ENCODE data around the gene MRM2.

Gene MRM2

DNA sequence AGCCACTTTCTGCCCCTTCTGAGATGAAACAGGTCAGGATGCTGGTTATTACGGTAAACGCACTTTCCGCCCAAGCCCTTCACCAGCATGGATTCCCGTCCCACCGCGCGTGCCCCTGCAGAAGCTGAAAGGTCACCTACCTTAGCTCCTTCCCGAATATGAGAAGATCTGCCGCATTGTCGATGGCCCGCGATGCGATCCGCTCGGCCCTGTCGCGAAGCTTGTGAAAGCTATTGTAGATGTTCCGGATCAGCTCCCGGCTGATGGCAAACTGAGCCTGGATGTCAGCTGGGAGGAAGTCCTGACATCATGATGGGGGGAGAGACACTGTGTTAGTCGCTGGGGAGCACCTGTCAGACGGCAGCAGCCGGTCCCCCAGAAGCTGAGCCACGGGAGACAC is 22.2 kb upstream of the MRM2 start:
- no peak for DNase-seq

DNA sequence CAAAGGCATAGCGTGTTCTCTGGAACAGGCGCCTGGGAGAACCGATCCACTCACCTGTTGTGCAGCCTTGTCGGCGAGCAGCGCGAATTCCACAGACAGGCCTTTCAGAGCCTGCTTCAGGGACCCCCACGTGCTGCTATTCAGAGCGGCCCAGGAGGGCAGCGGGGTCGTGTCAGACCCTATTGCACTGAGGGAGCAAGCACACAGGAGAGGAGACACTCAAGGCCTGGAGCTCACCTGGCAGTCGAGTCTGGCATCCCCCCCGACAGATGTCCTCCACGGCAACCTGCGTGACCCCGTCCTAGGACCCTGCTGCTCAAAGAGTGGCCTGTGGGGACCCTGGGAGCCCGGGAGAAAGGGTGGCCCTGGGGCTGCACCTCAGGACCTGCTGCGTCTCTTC is 21.2 kb upstream of the MRM2 start:
- no peak for DNase-seq

DNA sequence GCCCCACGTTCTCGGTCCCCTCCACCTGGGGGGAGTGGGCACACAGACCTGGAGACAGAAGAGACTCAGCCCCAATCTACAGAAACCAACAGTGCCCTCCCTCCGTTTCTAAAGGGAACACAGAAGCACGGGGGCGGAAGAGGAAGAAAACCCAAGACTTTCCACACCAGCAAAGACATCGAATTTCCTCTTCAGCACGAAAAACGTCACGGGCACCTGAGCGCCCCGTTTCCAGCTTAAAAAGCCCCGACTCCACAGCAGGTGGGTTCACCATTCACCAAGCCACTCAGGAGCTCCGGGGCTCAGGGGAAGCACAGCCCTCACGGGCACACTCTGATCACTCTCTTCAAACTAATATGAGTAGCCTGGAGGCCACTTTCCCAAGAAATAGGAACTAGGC is 19.6 kb upstream of the MRM2 start:
- no peak for DNase-seq

DNA sequence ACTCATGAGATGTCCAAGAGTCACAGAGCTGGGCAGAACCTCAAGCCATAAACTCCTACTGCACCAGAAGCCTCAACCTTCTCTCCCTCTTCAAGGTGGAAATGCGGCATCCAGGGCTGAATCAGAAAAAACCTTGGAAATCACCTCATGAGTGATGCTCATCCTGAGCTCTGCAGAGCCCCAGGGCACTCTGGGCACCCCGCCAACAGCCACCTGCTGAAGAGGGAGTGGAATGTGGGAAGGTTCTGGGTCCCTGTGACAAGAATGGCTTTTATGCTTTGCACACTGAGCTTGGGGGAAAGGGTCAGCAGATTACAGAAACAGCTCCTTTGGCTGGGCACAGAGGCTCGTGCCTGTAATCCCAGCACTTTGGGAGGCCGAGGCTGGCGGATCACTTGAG is 18.8 kb upstream of the MRM2 start:
- DNase-seq, result no peak

DNA sequence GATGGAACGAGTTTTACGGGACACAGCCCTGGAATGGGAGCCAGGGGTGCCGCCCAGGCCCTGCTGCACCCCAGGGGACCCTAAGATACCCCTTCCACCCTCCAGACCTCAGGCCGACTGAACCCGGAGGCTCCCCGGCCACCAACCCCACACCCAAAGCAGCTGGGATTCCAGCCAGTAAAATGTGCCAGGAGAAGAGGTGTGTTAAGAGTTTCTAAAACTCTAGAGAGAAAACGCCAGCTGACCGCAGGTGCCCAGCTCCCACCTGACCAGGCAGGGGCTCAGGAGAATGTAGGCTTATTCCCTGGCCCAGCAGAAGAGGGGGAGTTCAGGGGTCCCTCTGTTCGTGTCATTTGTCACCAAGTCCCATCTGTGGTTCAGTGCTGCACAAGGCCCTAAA is 17.5 kb upstream of the MRM2 start:
- DNase-seq, result no peak

DNA sequence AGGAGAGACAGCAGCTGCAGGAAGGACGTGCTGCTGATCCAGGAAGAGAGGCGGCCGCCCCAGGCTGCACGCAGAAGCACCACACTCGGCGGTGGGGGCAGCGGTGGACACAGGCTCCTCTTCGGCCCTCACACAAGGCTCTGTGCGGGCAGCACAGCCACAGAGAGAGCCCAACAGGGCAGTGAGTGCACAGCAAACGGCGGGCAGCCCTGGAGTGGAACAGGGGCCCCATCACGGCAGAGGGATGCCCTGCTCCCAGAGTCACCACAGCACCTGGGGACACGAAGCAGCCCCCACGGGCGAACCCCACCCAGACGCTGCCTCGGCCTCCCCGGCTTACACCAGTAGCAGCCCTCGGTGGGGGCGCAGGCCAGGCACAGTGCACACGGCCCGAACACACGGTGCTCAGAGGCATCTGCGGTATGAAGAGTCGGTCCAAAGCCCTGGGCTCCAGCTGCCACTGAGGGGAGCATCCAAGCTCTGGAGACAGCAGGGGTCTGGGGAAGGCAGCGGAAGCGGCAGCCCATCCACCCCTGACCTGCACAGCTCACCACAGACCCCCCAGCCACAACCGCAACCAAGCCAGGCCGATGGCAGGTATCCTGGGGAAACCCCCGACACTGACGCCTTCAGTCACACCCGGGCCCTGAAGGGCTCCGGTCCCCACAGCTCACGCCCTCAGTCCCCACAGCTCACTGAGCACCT is 16.8 kb upstream of the MRM2 start:
- DNase-seq, result no peak

DNA sequence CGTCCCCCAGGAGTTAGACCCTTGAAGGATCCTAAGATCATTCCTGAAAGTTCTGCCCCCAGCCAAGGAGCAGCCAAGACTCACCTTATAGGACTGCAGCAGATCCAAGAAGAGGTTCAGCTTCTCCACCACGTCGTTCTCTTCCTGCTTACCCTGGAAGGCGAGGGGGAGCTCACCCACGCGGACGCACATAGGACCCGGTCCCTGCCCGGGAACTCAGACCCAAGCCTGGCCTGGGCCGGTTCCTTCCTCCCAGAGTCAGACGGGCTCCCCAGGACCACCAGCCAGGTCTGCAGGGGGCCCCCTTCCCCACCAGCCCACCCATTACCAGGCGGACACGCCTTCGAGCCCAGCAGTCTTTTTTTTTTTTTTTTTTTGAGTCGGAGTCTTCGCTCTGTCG is 15.6 kb upstream of the MRM2 start:
- DNase-seq, result no peak

DNA sequence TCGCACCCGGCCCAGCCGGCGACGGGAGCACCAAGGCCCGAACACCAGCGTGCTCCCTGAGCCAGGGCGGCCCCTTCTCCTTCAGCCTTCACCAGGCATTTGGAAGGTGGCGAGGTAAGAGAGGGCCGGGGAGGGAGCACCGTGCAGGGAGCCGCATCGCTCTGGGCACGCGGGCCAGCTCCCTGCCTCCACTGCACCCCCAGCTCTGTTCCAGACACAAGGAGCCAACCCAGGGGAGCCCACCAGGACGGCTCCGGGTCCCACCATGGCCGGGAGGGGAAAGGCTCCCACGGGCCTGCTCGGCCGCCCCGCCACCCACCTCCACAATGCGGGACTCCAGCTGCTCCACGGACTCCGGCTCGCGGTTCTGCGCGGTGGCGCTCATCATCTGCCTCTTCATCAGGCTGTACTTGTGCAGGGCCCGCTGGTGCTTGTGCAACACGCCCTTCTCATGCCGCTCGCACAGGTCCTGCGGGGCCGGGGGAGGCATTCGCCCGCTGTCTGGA is 15.1 kb upstream of the MRM2 start:
- no peak for DNase-seq

DNA sequence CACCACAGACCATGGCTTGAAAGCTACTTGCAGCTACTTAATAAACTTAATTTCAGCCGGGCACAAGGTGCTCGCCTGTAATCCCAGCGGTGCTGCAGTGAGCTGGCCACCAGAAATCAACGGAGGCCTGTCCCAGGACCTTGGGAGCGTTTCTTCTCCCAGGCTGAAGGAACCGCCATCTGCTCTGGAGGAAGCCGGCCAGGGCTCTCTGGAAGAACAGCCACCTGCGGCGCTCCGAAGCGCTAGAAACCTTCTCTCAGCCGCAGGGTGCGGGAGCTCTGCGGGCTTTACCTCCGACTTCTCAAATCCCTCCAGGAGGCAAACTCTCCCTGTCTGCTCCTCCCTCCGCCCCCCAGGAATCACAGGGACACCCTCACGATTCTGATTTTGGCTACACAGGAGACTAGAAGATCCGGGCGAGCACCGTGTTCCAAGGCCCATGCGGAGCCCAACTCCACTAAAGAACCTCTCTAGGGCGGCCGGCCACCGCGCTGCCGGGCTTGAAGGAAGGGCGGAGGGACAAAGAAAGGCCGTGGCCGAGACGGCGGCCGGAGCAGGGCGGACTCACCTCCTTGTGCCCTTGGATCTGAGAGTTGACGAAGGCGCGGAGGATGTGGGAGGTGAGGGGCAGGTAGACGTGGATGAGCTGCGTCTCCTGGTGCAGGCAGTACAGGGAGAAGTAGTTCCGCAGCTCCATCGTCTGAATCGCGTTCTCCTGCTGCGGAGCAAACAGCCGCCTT is 14.5 kb upstream of the MRM2 start:
- no peak for DNase-seq

DNA sequence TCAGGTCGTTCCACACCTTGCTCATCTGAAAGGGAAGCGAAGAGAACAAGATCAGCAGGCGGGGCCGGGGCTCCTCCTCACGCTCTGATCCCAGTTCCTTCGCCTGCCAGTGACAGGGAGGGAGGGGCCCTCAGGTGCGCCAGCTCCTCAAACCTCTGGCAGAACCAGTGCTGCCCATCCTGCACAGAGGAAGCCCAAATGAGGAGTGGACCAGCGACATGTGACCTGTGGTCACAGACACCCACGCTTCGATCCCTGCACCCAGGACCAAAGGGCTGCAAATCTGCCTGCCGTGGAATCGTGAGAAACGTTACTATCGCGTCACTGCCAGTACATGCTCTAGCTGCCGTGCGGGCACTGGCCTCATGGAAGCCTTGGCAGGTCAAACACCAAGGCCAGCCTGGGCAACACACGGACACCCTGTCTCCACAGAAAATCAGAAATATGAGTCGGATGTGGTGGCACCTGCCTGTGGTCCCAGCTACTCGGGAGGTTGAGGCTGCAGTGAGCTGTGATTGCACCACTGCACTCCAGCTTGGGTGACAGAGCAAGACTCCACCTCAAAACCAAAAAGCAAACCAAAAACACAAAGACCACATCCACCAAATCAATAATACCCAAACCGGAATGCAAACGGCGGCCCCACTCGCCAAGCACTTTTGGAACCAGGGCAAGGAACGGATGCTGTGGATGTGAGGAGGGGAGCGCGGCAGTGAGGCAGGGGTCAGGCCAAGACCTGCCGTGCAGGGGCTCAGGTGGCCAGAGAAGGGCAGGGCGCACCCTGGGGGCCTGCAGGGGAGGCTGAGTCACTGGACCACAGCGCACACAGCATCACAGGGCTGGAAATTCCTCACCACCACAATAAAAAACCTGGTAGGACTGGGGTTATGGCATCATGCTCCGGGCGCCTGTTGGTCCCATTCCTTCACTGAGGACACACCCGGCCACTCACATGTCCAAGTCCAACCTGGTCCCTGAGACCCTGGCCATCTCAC is 13.4 kb upstream of the MRM2 start:
- no peak for DNase-seq

DNA sequence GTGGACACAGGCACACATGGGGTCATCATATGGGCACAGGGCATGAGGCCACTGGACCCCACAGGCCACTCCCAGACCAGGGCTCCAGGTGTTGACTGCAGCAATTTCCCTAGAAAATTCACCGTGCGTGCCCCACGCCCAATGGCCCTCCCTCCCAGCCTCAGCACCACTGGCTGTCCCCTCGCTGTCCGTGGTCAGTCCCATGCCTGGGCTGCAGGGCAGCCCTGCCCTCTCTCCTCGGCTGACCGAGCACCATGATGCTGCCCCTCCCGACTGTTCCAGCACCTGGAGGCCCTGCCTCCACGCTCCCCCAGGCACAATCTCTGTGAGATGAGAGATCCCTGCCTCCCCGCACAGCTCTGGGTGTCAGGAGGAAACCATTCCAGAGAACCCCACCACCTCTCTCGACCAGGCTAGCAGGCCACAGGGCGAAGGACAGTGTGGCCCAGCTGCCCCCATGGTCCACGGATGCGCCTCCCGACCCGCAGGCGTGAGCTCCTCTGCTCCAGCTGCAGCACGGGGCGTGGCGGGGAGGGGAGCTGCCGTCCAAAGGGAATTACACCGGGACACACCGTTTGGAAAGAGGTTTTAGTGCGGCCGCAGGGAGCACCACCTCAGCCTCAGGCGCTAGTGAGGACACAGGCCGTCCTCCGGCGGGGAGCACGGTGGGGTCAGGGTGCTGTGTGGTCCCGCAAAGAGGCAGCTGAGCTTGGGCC is 12.6 kb upstream of the MRM2 start:
- DNase-seq, result no peak

DNA sequence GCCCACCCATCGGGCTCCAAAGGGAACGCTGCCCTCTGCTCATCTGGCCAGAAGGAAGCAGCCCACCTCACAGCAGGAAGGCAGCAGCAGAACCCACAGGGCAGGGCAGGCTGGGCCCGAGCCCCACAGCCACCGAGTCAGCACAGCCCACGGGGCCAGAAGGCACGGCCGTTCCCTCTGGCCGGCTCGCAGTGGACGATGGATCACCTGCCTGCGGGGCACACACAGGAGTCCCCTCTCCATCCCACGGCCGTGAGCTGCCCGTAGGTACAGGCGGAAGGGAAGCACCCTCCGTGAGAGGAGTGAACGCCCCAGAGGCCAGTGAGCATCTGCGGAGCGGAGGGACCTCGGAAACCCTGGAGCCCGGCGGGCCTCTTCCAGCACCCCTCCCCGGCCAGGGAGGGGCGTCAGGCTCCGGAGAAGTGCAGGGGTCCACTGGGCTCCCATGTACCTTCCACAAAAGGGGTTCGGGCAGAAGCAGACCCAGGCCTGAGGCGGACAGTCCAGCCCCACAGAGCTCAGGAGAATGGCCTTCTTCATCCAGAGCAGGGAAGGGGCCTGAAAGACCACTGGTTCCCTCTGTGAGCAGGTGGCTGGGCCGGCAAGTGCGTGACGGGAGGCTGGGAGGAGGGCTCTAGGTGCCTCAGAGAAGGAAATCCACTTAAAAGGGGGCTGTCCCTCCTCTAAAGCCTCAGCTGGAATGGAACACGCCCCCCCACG is 11.7 kb upstream of the MRM2 start:
- no peak for DNase-seq

DNA sequence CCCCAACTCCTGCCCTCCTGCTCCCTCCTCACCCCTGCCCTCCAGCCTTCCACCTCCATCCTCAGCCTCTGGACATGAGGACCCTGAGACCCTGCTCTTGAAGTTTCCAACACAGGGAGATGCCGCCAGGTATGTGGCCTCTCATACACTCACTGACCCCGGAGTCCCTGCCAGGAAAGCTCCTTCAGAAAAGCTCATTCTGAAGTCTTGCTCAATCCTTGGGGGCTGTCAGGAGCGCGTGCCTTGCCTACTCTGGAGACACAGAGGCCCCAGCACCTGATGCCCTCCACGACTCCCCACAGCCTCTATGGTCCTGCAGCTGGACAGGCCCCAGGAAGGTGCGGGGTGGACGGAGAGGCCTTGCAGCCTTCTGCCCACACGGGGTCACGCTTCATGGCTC is 11.0 kb upstream of the MRM2 start:
- no peak for DNase-seq

DNA sequence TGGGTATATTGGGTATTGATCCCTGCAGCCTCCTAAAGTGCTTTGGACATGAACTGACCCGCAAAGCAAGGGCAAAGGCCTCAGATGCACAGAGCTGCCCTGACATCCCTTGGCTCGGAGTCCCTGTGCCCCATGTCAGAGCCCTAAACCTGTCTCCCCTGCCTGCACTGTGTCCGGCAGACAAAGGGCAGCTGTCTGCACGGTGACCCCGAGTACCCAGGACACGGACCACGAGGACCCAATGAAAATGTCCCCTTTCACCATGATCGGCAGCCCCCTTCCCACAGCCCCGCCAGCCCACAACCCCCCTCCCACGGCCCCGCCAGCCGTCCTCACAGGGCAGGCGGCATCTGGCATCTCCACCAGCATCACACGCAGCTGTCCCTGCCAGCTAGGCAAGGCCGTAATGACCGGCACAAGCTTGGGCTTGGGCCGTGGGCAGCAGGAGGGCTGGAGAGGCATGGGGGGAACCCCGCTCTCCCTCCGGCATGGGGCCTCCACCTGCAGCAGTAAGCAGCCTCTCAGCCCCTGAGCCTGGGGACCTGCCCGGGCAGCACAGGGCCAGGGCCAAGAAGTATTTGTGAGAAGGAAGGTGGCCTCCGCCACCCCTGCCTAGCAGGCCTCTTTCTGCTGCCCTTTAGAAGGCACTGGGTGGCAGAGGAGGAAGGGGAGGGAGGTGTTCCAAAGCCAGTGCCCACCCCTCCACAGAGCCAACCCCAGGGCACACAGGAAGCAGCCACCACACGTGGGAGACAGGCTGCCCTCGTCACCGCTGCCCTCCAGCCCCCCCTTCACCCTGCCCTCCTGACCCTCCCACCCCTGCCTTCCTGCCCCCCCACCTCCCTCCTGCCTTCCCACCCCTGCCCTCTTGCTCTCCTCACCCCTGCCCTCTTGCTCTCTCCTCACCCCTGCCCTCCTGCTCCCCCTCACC is 10.1 kb upstream of the MRM2 start:
- DNase-seq, result no peak

DNA sequence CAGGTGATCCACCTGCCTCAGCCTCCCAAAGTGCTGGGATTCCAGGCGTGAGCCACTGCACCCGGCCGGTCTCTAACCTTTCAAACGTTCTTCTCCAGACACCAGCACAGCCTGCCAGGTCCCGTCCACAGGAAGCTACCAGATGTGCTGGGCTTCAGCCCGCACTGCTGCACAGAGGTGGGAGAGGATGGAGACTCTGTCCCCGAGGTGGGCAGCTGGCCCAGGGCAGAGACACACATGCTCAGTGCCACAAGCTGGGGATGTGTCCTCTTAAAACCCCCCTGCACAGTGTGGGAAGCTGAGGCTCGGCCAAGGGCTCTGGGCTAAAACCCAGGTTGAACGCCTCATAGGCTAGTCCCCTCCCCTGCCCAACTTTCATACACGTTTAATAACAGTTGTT is 9.4 kb upstream of the MRM2 start:
- DNase-seq, result no peak

DNA sequence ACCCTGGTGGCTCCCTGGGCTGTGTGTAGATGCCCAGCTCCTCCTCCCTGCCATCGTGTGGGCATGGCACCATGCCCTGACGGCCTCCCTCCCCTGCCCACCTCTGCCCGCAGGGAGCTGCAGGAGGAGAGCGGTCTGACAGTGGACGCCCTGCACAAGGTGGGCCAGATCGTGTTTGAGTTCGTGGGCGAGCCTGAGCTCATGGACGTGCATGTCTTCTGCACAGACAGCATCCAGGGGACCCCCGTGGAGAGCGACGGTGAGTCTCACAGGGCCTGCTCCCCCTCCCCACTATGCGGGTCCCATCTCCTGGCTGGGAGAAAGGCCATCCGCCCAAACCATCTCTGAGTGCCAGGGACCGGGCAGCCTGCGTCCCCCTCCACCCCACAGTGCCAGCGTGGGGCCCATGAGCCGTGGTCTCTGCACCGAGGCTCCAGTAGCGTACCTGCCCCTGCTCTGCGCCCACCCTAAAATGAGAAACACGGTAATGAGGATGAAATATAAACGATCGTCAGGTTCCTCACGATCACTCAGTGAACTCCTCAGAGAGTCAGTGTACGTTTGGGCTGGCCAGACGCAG is 7.8 kb upstream of the MRM2 start:
- no peak for DNase-seq

DNA sequence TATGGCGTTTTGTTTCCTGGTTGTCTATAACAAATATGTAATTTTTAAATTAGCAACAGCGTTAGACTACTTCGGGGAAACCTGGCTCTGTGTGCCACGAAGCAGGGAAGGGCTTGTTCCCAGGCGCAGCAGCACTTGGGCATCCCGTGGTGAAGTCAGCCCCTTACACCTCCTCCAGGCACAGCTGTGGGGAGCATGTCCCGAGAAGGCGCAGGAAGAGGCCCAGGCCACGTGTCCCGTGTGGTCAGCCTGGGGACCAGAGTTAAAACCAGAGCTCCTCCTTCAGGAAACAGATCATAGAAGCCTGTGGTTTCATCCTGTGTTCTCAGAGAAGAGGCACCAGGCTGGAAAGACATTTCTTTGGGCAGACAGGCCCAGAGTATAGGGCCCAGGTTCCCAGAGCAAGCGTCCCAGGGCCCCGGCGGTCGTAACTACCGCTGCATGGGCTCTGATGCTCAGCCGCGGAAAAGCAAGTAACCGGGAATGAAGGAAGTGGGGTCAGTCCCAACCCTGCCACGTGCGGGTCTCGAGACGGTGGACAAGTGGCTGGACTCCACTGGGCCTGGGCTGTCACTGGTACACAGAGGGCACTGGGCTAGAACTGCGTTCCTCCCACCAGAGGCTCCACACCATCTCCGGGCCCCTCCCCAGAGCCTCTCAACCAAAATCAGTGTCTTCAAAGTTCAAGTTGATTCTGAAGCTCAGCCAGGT is 7.1 kb upstream of the MRM2 start:
- peak; percentile 93 for DNase-seq

DNA sequence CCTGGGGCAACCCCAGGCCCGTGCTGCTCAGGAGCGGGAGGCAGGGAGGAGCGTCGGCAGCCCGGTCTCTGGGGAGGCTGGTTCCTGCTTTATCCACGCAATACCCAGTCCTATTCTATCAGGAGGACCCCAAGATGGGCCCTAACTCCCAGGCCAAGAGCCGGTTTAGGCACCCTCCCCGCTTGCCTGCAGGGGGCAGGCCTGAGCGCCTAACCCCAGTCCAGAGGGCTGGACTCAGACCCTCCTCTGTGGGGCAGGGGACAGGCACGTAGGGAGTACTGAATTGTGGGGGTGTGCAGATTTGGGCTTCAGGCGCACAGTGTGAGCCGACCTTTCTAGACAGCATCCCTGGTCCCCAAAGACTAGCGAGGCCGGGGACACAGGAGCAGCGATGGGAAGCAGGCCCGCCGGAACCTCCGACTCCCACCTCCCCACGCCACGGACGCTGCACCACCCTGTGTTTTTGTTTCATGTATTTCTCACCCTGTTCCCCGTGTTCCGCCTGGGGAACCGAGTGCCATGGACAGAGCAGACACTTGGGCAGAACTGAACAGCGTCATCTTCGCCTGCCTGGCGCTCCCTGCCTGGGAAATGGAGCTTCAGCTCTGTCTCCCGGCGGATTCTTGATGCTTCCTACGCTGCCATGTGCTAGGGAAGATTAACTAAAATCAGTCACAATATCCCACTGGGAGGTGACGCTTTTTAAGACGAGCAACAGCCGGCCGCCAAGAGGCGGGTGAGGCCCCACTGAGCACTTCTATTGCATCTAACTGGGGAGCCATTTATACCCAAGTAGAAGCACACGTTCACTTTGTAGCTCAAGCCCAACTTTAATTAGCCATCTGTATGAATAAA is 5.4 kb upstream of the MRM2 start:
- no peak for DNase-seq
